ENCODE results near the gene ARPC1B.

DNA sequence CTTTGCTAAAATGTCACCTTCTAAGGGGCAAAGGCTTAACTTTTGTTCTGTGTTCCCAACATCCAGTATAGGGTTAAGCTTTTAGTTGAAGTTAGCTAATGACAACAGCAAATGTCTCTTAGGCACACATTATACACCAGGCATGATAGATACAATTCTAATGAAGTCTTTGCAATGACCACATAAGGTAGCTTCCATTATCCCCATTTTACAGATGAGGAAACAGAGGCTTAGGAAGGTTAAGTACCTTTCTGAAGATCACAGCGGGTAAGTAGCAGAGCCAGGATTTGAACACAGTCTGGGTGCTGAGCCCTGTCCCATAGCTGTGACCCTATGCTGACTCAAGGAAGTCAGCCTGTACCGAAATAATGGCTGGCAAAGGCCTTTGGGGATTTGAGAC, 36.1 kb downstream of the ARPC1B start:
- TF ChIP-seq, protein P1, sequence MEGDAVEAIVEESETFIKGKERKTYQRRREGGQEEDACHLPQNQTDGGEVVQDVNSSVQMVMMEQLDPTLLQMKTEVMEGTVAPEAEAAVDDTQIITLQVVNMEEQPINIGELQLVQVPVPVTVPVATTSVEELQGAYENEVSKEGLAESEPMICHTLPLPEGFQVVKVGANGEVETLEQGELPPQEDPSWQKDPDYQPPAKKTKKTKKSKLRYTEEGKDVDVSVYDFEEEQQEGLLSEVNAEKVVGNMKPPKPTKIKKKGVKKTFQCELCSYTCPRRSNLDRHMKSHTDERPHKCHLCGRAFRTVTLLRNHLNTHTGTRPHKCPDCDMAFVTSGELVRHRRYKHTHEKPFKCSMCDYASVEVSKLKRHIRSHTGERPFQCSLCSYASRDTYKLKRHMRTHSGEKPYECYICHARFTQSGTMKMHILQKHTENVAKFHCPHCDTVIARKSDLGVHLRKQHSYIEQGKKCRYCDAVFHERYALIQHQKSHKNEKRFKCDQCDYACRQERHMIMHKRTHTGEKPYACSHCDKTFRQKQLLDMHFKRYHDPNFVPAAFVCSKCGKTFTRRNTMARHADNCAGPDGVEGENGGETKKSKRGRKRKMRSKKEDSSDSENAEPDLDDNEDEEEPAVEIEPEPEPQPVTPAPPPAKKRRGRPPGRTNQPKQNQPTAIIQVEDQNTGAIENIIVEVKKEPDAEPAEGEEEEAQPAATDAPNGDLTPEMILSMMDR (conservative IDR thresholded peaks at IDR 0.05 in 1 of 2, IDR thresholded peaks at IDR 0.05 in 1 of 2; ENCODE audit: low read depth in 1 of 2, low read length in 2 of 2): no peak
- TF ChIP-seq EZH2 (IDR thresholded peaks at IDR 0.05; ENCODE audit: low read length, missing control alignments): no peak

All from fibroblast of lung (primary cell).